HEK293 (cell line): ENCODE data around the gene SRBD1.

Experiments used
- ZNF37A ChIP-seq: fragments of 450-650 bp; IDR thresholded peaks from 2 replicates; pipeline ENCODE4 v1.5.1; 2018; ENCODE audit warnings: missing biosample characterization, missing genetic modification characterization
- TF ChIP-seq, protein P1 (sequence below): fragments of 450-650 bp; formaldehyde crosslinking; IDR thresholded peaks from 2 replicates; pipeline ENCODE4 v1.5.1; 2016; ENCODE audit warnings: missing biosample characterization, missing genetic modification characterization, low read depth
- TF ChIP-seq, protein P2 (sequence below): fragments of 450-650 bp; formaldehyde crosslinking; IDR thresholded peaks from 2 replicates; pipeline ENCODE4 v1.5.1; 2016; ENCODE audit warnings: missing biosample characterization, missing genetic modification characterization

DNA sequence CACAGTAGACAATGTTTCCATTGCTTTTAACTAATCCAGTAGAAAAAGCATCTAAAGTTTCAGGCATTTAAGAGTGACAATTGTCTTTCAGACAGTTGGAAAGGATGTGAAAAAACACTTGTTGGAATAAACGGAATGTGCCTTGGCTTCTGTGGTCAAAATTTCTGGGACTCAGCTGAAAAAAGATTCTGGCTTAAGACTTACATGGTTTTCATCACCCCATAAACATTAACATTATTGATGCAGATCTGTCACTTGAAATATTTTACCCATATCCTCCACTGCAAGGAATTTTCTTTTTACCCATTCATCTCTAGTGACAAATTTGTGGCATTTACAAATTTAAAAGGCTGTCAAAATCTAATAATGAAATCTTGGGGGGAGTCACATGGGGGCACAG is 166.0 kb downstream of the SRBD1 start:
- no peak for TF ChIP-seq ZNF37A (tag by site-specific recombination)
- TF ChIP-seq, protein P1, sequence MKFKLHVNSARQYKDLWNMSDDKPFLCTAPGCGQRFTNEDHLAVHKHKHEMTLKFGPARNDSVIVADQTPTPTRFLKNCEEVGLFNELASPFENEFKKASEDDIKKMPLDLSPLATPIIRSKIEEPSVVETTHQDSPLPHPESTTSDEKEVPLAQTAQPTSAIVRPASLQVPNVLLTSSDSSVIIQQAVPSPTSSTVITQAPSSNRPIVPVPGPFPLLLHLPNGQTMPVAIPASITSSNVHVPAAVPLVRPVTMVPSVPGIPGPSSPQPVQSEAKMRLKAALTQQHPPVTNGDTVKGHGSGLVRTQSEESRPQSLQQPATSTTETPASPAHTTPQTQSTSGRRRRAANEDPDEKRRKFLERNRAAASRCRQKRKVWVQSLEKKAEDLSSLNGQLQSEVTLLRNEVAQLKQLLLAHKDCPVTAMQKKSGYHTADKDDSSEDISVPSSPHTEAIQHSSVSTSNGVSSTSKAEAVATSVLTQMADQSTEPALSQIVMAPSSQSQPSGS (tag by site-specific recombination): no peak
- TF ChIP-seq, protein P2, sequence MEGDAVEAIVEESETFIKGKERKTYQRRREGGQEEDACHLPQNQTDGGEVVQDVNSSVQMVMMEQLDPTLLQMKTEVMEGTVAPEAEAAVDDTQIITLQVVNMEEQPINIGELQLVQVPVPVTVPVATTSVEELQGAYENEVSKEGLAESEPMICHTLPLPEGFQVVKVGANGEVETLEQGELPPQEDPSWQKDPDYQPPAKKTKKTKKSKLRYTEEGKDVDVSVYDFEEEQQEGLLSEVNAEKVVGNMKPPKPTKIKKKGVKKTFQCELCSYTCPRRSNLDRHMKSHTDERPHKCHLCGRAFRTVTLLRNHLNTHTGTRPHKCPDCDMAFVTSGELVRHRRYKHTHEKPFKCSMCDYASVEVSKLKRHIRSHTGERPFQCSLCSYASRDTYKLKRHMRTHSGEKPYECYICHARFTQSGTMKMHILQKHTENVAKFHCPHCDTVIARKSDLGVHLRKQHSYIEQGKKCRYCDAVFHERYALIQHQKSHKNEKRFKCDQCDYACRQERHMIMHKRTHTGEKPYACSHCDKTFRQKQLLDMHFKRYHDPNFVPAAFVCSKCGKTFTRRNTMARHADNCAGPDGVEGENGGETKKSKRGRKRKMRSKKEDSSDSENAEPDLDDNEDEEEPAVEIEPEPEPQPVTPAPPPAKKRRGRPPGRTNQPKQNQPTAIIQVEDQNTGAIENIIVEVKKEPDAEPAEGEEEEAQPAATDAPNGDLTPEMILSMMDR: no peak
